Frontal cortex (tissue), 4 donors: Measurements from ENCODE around the gene GALNT17. TPM values are rescaled to one million over a fixed set of nuclear protein-coding genes. Genes with fewer than 3 reads are reported as not detected.

Source experiments
- DNase-seq, 2 donors: peaks; one replicate each; pipeline ENCODE4 v3.0.0; 2012; ENCODE audit warnings: low spot score in 2 of 2
- FAIRE-seq: peaks from 2 replicates; lab custom pipeline; 2012; peaks lifted over from hg19 to GRCh38; lab: Jason Lieb, UNC
- total RNA-seq: library from RNA; depleted of rRNA; stranded (reverse); fragments of >200 nt; gene quantifications from one replicate; pipeline ENCODE4 v1.2.3, GENCODE V29; 2014
- donor health status: control.
- donor health status: control.
- donor health status: control.

Gene GALNT17
- 26.5 TPM for total RNA-seq

GRCh38 chr7:71132127-71132376, at the start of gene GALNT17:
GALNT17 (plus strand) TSS chr7:71132144.
- DNase-seq (no peak), FAIRE-seq (no peak)

GRCh38 chr7:71095266-71095860, 36.6 kb upstream of the GALNT17 start:
- DNase-seq (no peak), FAIRE-seq (no peak)

GRCh38 chr7:71096351-71096750, 35.6 kb upstream of the GALNT17 start:
- no peak for DNase-seq
- no peak for FAIRE-seq

GRCh38 chr7:71106226-71106625, 25.7 kb upstream of the GALNT17 start:
- DNase-seq (no peak), FAIRE-seq (no peak)

DNA sequence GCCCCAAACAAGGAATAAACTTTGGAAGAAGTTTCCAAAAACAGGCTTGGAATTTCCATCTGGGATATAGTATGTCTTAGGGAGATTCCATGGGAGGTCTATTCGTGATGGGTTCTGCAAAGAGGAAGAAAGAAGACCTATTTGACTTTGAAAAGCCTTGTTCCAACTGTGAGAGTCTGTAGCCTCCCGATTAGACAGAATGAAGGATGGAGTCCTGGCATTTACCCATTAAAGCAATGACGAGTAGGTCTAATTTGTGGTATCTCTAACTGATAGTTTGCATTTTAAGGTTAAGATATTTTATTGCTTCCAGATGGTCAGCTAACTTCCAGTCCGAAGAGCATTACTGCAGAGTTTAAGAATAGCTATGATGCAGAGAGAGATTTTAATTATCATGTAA, 19.5 kb upstream of the GALNT17 start:
- FAIRE-seq (no peak), DNase-seq (no peak)

GRCh38 chr7:71120096-71120495, 11.8 kb upstream of the GALNT17 start:
- FAIRE-seq (no peak), DNase-seq (no peak)

GRCh38 chr7:71129126-71129525, 2.8 kb upstream of the GALNT17 start:
- FAIRE-seq (no peak), DNase-seq (no peak)

DNA sequence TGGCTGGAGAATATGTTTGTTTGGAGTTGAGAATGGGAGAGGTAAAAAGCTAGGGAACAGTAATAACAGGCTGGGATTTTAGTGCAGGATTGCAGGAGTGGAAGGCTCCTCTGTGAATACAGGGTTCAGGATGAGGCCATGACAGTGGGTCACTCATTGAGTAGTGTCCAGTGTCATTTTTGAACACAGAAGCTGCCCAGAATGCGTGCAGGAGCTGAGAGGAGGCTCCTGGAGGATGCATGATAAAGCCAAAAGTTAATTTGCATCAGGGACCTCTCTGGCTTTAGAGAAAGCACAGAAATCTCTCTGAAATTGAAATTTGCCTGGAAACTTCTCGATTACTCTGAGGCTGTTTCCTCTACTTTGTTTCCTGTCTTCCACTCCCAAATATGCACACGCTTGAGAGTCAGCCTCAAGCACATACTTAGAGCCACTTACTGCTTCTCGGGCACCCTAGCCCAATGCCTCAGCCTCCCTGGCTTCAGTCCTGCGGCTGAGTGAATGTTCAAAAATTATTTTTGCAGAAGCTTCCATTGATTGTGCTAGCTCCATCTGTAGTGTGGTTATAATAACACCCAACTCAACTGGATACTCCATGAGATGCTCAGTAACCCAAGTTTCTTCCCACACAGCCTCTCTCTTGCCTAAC, 1.8 kb upstream of the GALNT17 start:
- DNase-seq (no peak), FAIRE-seq (no peak)

- peak; percentile 51 to 53 for DNase-seq
- no peak for FAIRE-seq
Measured at GRCh38 chr7:71131256-71132126, 453 bp upstream of the GALNT17 start.

GRCh38 chr7:71132377-71133231, 660 bp downstream of the GALNT17 start:
- FAIRE-seq (no peak), DNase-seq (no peak)

GRCh38 chr7:71133232-71133622, 1.3 kb downstream of the GALNT17 start:
- FAIRE-seq (no peak), DNase-seq (no peak)

- no peak for FAIRE-seq
- no peak for DNase-seq
Measured at GRCh38 chr7:71133856-71134255, 1.9 kb downstream of the GALNT17 start.

GRCh38 chr7:71135116-71135515, 3.2 kb downstream of the GALNT17 start:
- no peak for FAIRE-seq
- DNase-seq: no peak

DNA sequence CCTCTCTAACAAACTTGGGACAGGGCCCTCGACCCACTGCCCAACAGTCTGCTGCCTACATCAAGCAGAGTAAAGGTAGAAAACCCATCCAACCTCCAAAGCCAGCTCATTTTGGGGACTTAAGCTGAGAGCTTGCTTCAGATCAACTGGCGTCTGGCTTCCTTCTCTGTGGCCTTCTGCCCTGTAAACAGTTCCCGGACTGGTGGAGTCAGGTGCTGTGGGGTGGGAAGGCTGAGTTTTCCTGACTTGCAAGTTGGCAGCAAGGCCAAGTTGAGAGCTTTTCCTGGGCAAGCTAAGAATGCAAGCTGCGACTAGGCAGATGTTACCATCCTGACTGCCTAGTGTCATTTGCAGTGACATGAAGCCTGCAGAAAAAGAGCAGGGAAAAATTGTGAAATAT, 3.7 kb downstream of the GALNT17 start:
- no peak for FAIRE-seq
- no peak for DNase-seq

DNA sequence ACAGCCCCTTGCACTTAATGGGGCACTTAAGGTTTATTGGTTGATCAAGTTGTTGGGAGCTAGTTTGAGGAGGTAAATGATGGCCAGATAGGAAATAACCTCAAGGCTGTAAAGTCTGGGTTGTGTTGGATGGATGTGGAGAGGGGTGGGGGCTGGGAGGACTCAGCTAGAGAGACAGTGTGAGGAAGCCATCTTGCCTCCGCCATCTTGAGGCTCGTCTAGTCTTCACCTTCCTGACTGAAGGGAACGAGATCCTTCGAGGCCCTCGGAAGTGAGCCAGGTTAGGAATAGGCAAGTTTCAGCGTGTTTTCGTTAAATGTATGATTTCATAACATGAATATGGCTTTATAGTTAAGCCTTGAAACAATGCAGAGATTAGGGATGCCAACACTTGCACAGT, 5.5 kb downstream of the GALNT17 start:
- DNase-seq: no peak
- no peak for FAIRE-seq

GRCh38 chr7:71140264-71140663, 8.3 kb downstream of the GALNT17 start:
- DNase-seq (no peak), FAIRE-seq (no peak)

DNA sequence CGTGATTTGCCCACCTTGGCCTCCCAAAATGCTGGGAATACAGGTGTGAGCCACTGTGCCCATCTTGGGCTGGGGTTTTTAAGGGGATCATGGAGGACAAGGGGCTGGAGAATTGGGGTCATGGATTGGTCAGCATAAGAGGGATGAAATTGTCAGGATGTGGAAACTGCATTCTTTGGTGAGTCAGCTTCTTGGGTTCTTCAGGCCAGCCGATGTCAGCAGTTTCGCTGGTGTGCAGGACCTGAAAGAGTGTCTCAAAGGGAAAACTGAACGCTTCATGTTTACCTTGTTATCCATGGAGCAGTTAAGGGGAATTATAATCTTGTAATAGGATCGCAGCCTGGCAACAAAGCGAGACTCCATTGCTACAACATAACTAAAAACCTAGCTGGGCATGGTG, 13.0 kb downstream of the GALNT17 start:
- no peak for FAIRE-seq
- no peak for DNase-seq

- no peak for DNase-seq
- no peak for FAIRE-seq
Measured at GRCh38 chr7:71145906-71146901, 14.3 kb downstream of the GALNT17 start.

DNA sequence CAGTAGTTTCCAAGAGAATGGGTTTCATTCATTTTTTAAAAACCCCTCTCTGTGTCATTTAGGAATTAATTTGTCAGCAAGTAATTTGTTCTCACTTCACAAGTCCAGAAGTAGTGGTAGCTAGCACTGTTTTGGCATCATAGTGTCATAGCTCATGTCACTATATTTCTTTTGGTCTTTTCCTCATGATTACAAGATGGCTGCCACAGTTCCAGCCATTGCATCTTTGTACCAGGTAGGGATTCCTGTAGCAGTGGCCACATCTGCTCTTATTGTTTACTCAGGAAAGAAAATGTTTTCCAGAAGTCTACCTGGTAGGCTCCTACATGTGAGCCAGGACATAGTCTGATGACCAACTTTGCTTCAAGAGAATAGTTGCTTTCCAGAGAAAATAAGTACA, 16.2 kb downstream of the GALNT17 start:
- DNase-seq (no peak), FAIRE-seq (no peak)
